ENCODE measurements around the gene NUPR1.
"Not testable (repeated sequence)": the region's sequence is repeated elsewhere in the genome, so short reads cannot be mapped to it uniquely, and the experiment has no call there.

Gene NUPR1

GRCh38 chr16:28538733-28539596, at the start of gene NUPR1:
TSS of gene NUPR1 (minus strand) at chr16:28538974. CDS start at chr16:28538907, 67 bp downstream.
- DNase-seq (ENCODE audit: low spot score) = no peak

- DNase-seq (ENCODE audit: low spot score) = no peak
Observed at GRCh38 chr16:28587386-28587785, 48.6 kb upstream of the NUPR1 start.

GRCh38 chr16:28586466-28586865, 47.7 kb upstream of the NUPR1 start:
- DNase-seq (ENCODE audit: low spot score) = no peak

GRCh38 chr16:28585674-28586073, 46.9 kb upstream of the NUPR1 start:
- DNase-seq (ENCODE audit: low spot score) = no peak

- DNase-seq (ENCODE audit: low spot score) = no peak
Observed at GRCh38 chr16:28580726-28581315, 42.0 kb upstream of the NUPR1 start.

GRCh38 chr16:28575446-28576109, 36.8 kb upstream of the NUPR1 start:
- DNase-seq (ENCODE audit: low spot score) = no peak

GRCh38 chr16:28574925-28575324, 36.2 kb upstream of the NUPR1 start:
- no peak for DNase-seq (ENCODE audit: low spot score)

GRCh38 chr16:28573738-28574718, 35.3 kb upstream of the NUPR1 start:
- DNase-seq (ENCODE audit: low spot score) = no peak

GRCh38 chr16:28572696-28573510, 34.1 kb upstream of the NUPR1 start:
- DNase-seq (ENCODE audit: low spot score) = no peak

- DNase-seq (ENCODE audit: low spot score) = no peak
Observed at GRCh38 chr16:28569968-28570752, 31.4 kb upstream of the NUPR1 start.

- no peak for DNase-seq (ENCODE audit: low spot score)
Observed at GRCh38 chr16:28569021-28569420, 30.2 kb upstream of the NUPR1 start.

GRCh38 chr16:28567292-28567691, 28.5 kb upstream of the NUPR1 start:
- DNase-seq (ENCODE audit: low spot score) = no peak

- not testable (repeated sequence) for DNase-seq (ENCODE audit: low spot score)
Observed at GRCh38 chr16:28566233-28566925, 27.6 kb upstream of the NUPR1 start.

- DNase-seq (ENCODE audit: low spot score) = no peak
Observed at GRCh38 chr16:28563218-28563617, 24.4 kb upstream of the NUPR1 start.

GRCh38 chr16:28562199-28562598, 23.4 kb upstream of the NUPR1 start:
- no peak for DNase-seq (ENCODE audit: low spot score)

- no peak for DNase-seq (ENCODE audit: low spot score)
Observed at GRCh38 chr16:28561557-28562187, 22.9 kb upstream of the NUPR1 start.

- DNase-seq (ENCODE audit: low spot score) = no peak
Observed at GRCh38 chr16:28558456-28558855, 19.7 kb upstream of the NUPR1 start.

GRCh38 chr16:28556914-28557320, 18.1 kb upstream of the NUPR1 start:
- DNase-seq (ENCODE audit: low spot score) = no peak

GRCh38 chr16:28555561-28555960, 16.8 kb upstream of the NUPR1 start:
- no peak for DNase-seq (ENCODE audit: low spot score)
